Right renal cortex interstitium (tissue), 3 donors: ENCODE results near the gene ADGB. TPM values are rescaled to one million over a fixed set of nuclear protein-coding genes. Genes with fewer than 3 reads are reported as not detected.
A peak's percentile ranks its signal among the peaks of the same experiment; 100 is the strongest.

ENCODE experiments used
- DNase-seq, 3 donors: peaks; one replicate each; pipeline ENCODE4 v3.0.0-alpha.2; 2013; ENCODE audit warnings: low read depth in 3 of 3, low spot score in 2 of 3
- polyA plus RNA-seq, 3 donors: library from polyadenylated mRNA; unstranded; fragments of 120-200 nt; gene quantifications; one replicate each; pipeline ENCODE4 v1.2.1, GENCODE V29; 2013; ENCODE audit not compliant: insufficient read length in 3 of 3

Gene ADGB
- polyA plus RNA-seq, 3 donors = 0.50 to 0.75 (median 0.67) TPM

DNA sequence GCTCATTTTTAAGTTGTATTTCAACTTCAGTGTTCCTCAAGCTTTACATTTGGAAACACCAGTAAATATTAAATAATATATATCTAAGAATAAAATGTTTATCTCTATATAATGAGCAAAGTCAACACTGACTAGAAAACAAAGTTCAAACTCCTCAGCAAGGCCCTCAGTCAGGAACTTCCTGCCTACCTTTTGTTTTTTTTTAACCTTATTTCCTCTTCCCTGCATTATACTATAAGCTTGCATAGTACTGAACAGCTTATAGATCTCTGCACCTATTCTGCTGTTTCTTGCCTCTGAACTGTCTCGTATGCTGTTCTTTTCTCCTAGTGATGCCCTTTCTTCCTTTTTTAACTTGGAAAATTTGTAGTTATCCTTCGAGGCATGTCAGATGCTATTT, 29.6 kb downstream of the ADGB start:
- no peak for DNase-seq

DNA sequence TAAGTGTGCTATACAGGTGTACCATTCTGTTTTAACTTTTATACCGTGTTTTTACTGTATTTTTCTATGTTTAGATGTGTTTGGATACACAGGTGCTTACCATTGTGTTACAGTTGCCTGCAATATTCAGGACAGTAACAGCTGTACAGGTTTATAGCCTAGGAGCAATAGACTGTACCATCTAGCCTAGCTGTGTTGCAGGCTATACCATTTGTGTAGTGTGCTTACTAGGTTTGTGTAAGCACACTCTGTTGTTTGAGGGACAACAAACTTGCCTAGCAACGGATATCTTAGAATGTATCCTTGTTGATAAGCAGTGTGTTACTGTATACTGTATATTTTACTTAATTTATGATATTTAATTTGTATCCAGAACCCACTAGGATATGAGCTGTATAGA, 35.2 kb downstream of the ADGB start:
- no peak for DNase-seq

DNA sequence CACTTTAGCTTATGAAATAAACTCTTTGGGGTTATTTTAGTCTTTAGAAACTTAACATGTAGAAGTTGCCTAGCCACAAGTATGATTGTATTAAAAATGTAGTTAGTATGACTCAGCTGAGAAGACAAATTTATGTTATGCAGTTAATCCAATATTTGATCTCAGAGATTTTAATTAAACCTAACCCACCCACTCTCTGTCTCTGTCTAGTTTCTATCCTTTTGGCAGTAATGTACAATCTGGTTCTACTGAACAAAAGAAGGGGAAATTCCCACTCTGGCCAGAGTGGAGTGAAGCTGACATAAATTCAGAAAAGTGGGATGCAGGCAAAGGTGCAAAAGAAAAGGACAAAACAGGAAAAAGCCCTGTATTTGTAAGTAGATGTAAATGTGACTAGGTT, 36.4 kb downstream of the ADGB start:
- DNase-seq = no peak

DNA sequence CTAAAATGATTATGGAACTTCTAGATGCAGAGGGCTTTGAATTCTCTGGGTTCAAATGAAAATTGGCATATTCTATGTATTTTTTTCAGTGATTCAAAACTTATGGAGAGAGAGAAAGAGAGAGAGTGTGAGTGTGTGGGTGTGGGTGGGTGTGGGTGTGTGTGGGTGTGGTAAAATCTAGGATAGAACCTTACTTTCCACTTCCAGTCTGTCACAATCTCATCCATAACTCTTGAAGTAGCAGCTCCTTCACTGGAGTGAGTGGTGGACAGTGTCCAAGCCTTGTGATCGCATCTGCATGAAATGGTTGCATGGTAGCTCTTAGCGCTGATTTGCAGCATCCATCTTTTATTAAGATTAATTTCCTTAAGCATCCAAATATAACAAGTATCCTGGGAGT, 37.7 kb downstream of the ADGB start:
- DNase-seq = no peak

GRCh38 chr6:146642921-146643320, 44.1 kb downstream of the ADGB start:
- DNase-seq = no peak

DNA sequence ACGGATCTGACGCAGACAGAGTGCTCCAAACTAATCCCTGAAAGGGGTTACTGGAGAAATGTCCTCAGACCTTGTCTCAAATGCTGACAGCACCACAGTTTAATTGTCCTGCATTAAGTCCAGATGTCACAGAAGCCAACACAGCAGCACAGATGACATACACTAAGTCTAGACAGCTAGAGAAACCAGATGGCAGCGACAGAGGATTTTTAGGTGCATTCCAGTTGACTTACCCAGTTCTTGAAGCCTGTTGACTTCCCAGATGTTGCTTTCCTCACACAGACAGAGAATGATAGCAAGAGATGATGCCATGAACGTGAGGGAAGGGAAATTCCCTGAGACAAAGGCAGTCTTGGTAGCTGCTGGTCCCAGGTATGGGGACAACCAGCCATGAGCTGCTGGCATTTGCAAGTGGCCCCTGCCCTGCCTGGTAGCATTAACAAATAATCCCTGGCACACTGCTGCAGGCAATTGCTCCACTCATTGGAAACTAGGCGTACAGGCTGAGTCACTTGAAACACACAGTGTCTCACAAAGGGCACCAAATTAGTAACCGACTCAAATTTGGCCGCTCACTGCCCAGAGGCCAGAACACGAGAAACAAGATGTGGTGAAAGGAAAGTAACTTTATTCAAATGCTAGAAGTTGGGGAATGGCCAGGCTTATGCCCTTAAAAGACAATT, 52.2 kb downstream of the ADGB start:
- no peak for DNase-seq

GRCh38 chr6:146651482-146651863, 52.7 kb downstream of the ADGB start:
- no peak for DNase-seq

GRCh38 chr6:146657432-146657831, 58.7 kb downstream of the ADGB start:
- DNase-seq = no peak

- no peak for DNase-seq
Measured at GRCh38 chr6:146664871-146665360, 66.1 kb downstream of the ADGB start.

DNA sequence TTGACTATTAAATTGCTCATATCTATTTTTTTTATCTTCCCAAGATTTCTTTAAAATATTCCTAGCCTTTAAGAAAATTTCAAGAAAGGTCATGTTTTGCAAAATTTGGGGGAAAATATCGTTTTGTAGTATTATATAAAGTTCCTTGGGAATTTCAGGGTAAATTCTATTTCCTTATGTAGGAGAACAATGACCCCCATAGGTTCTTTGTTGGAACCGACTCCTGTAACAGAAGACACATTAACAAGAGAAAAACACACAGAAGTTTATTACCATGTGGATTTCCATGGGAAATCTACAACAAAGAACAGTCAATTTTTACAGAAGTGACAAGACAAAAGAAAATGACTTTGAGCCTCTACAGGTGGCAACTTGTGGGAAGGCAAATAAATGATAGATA, 68.1 kb downstream of the ADGB start:
- DNase-seq = no peak

DNA sequence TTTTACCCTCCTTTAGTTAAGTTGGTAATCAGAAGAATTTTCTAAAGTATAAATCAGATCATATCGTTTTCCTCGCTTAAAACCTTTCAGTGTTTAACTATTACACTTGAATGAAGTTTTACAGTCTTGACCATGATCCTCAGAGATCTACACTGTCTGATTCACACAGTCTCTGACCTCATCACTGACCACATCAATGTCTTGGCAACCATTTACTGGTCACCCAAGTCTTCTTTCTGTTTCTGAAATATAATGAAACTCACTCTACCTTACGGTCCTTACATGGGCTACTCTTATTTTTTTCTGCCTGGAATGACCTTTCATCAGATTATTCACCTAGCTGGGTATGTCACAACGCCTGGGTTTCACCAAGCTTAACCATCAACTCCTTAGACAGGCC, 71.4 kb downstream of the ADGB start:
- DNase-seq = no peak

DNA sequence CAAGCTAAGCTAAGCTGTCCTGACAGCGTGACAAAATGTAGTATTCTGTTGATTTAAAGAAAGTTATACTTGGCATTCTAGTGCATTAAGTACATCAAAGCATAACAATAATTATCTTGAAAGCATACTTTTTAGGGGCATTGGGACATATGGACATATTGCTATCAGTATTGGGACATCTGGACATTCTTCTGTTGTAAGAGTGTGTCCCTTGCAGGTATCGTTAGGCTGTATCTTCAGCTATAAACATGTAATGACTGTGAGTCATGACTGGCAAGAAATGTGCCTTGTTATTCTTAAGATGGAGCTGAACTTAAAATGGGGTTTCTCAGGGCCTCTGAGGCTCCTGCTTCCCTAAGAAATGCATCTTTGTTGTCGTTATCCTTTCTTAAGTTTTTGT, 74.3 kb downstream of the ADGB start:
- no peak for DNase-seq

GRCh38 chr6:146679386-146679785, 80.6 kb downstream of the ADGB start:
- no peak for DNase-seq

DNA sequence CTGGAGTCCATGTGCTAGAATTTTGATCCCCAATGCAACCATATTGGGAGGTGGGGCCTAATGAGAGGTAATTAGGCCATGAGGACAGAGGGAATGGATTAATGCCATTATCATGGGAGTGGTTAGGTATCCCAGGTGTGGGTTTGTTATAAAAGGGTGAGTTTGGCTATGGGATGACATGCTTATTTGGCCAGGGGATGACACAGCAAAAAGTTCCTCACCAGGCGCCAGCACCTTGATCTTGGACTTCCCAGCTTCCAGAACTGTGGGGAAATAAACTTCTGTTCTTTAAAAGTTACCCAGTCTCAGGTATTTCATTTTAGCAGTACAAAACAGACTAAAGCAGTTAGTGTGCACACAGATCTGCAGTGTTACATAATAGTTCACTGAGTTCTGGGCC, 84.1 kb downstream of the ADGB start:
- no peak for DNase-seq

GRCh38 chr6:146689806-146690205, 91.0 kb downstream of the ADGB start:
- DNase-seq = no peak

DNA sequence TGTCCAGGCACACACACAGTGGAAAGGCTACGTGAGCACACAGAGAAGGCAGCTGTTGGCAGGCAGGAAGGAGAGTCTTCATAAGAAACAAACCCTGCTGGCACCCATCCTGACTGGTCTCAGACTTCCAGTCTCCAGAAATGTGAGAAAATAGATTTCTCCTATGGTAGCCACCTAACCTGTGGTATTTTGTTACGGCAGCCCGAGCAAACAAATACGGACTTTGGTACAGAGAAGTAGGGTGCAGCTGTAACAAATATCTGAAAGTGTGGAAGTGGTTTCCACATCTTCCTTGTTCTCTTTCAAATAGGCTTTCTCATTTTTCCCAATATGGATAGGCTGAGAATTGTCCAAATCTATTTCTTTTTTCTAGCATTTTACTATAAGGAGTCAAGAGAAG, 94.6 kb downstream of the ADGB start:
- no peak for DNase-seq

- DNase-seq = no peak
Measured at GRCh38 chr6:146697921-146698320, 99.1 kb downstream of the ADGB start.

DNA sequence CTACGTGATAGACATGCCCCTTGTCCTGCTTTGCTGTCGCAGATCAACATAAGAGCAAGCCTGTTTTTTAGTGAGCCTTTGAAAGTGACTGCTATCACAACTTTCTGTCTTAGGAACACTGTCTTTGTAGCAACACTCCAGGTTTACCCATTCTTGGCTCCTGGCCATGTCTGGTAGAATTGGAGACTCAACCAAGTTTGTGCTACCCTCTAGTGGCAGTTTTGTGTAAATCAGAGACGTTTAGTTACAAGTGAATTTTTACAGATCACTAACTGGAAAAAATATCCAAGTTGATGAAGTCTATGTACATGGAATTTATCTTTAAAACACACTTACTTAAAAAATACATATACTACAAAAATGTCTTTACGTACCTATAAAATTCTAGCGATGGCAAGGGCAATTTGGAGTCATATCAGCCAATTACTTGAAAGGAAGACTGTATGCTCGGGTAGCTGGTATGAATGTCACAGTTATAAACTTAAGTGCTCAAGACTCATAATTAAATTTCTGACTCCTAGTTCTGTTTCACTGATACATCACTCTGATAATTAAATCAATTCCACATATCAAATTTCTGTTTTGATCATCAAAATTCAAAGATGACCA, 101.4 kb downstream of the ADGB start:
- DNase-seq = peak; percentile 41 to 71 (median 71)

DNA sequence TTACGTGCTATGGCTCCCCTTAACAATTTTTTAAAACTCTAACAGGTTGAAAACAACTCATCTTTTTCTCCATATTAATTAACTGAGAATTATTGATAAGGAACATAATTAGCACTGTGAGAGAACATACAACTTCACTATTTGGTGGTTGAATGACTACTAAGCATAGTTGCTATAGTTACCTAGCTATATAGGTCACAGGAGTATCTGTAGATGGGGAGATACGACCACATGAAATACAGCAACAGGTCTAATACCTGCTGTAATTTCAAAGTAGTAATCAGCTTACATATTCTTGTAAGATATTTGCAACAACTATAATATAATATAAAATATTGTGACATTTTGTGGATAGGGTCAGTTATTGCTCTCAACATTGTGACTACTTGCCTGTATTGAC, 102.9 kb downstream of the ADGB start:
- DNase-seq = no peak

- no peak for DNase-seq
Measured at GRCh38 chr6:146709036-146709622, 110.4 kb downstream of the ADGB start.

- no peak for DNase-seq
Measured at GRCh38 chr6:146719387-146719786, 120.6 kb downstream of the ADGB start.

GRCh38 chr6:146739696-146740095, 140.9 kb downstream of the ADGB start:
- DNase-seq = no peak
